ACHN (cell line): ENCODE measurements around the gene HMCN1.

Source experiments
- DNase-seq: peaks from one replicate; pipeline ENCODE4 v3.0.0-alpha.2; 2015
- in situ Hi-C: cut with HindIII; loops from 2 replicates; pipeline ENCODE4 v1.10.0; 2017; ENCODE audit warnings: low sequenced_read_pairs, low pct_ligation_motif_present, low pct_unique_long_range_greater_than_20kb

Gene HMCN1

DNA sequence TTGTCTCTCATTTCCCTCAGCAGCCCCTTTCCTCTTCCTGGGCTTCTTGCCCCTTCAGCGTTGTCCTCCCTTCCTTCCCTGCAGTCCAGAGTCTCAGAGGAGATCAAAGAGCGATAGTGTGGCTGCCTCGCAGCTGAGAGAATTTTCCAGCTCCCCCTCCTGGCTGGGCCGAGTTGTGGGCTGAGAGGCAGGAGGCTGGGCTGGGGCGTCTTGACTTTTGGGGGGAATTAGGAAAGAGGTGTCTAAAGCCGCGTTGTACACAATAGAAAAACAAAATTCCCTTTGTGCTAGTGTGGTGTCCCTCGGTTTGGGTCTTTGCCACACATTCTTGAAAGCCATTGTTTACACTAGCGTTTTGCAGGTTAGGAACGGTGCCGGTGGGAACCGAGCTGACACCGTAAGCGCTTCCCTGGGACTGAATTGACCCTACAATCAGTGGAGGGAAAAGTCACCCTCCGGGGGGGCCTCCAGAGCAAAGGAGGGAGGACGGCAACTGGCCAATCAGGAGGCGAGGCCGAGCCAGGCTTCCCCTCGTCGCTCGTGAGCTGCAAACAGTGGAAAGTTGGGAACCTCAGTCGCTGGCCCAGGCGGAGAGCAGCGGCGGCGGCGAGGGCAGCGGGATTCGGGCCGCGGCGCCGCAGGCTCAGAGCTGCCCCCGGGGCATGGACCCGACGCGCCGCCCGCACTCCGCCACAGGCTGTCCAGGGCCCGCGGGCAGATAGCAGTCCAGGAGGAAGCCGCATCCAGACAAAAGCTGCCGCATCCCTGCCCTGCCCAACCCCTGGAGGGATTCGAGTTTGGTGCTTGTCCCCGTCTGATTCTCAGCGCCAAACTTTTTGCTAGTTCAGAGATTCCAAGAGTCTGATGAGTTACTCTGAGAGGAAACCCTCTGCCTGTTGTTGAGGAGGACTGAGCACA lies at the start of gene HMCN1:
Gene HMCN1 (plus strand): TSS at position 574 of the 918 bp plus-strand sequence. CDS start 389 bp downstream, outside the sequence.
- in situ Hi-C loops: no loop called here
- DNase-seq: peak; percentile 49

DNA sequence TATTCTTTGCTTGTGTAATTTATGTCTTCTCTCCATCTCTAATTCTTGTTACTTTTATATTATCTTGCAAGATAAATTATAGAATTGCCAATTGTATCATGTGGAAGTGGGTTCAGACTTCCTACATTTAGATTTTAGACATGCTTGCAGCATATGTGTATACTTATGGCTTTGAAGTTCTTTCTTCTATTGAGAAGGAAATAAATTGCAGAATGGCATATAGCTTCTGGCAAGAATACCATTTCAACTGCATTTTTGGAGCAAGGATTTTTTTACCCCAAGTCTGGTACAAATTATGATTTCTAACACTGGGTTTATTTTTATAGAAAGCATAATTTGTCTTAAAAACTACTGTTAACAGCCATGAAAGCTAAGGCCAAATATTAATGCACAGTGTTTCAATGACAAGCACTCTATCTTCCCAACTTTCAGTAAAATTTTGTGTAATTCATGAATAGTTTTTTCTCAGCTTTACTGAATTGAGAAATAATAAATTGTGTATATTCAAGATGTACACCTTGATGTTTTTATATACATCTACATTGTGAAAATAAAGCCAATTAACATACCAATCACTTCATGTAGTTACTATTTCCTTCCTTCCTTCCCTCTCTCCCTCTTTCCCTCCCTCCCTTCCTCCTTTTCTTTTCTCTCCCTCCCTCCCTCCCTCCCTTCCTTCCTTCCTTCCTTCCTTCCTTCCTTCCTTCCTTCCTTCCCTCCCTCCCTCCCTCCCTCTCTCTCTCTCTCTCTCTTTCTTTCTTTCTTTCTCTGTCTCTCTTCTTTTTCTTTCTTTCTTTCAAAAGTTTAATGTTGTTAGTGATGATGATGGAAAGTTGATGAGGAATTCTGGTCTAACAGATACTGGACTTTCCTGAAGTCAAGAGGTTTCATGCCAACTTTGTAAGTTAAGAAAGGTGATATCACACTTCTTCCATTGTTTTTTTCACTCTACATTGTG lies 47.1 kb upstream of the HMCN1 start:
- DNase-seq: no peak
- in situ Hi-C loops: no loop called here

DNA sequence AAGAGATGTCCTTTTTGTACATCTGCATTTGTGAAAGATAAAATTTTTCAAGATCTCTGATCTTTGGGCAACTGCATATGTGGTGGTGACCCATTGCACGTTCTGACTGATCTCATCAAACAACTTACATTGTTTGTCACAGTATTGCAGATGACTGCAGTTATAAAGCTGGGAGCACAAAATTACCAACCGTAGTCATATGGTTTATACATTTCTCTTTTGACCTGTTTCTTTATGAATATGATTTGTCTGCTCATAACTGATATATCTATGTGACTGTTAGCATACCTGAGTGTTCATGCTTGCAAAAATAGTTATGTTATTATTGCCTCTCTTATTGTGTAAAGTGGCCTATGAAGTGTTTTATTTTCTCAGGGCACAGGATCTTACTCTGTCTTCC lies 43.7 kb upstream of the HMCN1 start:
- no peak for DNase-seq
- in situ Hi-C loops: no loop called here

DNA sequence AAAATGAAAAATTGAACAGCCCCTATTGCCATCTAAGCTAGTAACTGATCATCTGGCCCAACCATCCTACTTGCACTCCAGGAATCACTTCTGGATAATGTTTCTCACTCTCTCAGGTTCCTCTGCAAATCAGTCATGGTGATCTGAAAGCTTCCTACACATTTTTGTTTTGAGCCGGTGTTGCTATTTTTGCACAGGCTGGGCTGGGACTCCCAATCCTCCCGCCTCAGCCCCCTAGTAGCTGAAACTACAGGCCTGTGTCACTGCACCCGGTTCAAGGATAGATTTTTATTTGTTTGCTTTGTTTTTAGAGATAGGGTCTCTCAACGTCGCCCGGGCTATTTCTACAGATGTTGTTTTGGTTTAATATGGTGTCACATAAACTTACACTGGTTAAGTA lies 40.5 kb upstream of the HMCN1 start:
- in situ Hi-C loops: no loop called here
- no peak for DNase-seq

DNA sequence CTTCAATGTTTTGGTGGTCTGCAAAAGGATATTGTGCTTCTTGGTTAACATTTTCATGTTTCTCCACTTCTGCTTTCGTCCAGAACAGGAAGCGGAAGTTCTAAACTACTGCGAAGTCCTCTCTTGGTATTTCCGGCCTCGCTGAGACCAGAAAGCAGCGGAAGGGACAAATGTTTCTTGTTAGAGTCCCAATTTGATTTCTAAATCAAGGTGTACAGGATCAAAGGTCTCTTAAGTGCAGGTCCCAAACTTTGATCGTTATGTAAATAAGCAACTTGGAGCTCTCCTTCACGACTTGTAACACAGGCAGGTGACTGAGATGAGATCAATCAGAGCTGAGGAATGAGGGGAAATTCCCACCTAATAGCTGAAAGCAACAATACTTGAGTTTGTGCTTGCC lies 40.1 kb upstream of the HMCN1 start:
- in situ Hi-C loops: no loop called here

DNA sequence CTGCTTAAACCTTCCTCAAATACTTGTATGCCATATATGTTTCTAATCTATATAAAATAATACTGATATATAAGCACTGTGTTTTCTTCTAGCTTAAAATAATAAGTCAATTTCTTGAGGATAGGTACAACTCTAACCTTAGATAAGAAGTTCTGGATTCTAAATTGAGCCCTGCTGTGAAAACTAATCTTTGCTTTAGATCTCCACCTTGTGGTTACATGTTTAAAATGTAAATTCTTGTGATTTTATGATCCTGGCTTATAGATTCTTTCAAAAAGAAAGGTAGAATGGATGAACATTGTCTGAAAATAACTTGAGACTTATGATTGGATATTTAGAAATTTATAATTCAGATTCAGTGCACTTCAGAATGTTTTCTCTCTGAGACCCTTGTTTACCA lies 38.9 kb upstream of the HMCN1 start:
- peak; percentile 7 for DNase-seq
- in situ Hi-C loops: no loop called here

More for the DNA sequence above, 40.1 kb upstream of the HMCN1 start:
- DNase-seq: no peak

DNA sequence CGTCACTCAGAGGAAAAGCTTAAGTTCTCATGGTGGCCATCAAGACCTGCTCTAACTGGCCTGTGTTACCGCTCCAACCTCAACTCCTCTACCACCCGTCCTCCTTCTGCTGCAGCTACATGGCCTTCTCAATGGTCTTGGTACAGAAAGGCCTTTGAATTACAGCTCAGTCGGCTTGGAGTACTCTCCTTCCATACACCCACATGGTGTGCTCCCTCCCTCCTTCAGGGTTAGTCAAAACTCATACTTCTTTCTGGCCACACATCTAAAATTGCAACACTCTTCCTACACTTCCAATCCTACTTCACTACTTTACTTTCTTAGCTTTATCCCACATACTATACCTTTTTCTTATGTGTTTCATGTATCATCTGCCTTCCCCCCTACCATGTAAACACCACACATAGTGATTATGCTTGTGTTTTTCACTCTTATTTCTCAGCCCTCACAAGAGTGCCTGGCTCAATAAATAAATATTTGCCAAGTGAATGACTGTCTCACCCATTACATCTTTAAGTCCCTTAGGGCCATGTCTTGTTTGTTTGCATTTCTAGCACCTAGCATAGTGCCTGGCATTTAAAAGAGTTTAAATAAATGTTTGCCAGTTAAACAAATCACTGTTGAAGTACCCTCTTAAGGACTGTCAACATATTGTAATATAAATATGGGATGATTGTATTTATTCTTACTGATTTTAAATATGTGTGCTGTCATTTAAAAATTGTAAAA lies 37.6 kb upstream of the HMCN1 start:
- DNase-seq: no peak
- in situ Hi-C loops: no loop called here

DNA sequence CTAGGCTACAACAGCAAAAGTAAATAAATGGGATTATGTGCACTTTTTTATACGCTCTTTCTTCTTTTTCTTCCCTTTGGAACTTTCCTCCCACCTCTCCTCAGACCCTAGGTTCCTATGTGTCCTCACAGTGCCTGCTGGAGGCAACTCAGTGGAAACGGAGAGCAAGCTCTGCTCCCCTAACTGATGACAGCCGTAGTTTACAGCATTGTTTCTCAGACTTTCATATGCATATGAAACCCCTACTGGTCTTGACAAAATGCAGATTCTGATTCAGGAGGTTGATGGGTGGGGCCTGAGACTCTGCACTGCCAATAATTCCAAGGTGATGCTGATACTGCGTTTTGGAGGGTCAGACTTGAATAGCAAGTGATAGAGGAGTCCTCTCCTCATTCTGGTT lies 34.3 kb upstream of the HMCN1 start:
- no peak for DNase-seq
- in situ Hi-C loops: no loop called here

DNA sequence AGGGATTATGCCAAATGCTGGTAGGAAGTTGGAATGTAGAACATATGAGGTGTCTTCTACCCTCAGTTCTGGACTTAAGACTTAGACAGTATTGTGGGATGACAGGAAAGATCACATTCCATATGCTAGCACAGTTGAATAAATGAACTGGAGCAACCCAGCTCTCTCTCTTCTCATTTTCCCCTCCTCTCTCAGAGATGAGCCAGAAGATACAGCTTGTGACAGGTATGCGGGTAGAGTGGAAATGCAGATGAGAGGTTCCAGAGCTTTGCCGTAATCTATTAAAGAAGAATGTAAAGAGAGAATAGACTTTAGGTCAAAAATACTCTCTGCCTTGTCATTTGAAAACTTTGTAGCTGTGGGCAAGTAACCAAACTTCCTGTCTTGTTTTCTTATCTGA lies 32.5 kb upstream of the HMCN1 start:
- DNase-seq: no peak
- in situ Hi-C loops: no loop called here

DNA sequence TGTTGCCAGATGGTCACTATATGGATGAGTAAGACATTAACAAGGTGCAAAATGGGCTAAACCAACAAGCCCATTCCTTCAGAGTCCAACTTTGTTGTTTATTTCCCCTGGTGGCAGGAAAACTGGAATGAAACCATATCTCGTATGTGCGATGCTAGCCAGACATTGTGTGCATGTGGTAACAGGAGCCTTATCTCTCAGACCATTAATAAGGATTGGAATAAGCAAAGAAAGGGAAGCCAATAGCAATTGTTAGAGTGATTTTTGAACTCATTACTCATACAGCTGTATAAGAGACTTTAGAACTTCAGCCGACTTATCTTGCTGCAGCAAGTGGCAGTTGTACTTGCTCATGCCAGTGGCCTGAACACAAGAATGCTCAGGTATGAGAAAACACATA lies 30.0 kb upstream of the HMCN1 start:
- no peak for DNase-seq
- in situ Hi-C loops: no loop called here

DNA sequence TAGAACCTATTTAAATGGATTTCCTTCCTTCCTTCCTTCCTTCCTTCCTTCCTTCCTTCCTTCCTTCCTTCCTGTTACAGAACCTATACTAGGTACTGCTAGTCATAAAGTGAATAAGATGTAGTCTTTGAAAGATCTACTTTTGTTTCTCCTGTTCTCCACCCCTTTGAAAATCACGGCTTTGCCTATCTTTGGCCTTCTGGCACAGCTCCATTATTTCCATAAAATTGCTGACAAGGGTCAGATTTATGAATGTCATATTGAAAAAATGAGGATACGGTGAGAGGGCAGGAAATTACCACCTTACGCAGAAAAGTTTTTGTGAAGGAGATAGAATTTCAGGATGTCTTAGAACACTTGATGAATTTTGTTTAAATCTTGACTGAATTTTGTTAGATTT lies 18.1 kb upstream of the HMCN1 start:
- DNase-seq: no peak
- in situ Hi-C loops: no loop called here

DNA sequence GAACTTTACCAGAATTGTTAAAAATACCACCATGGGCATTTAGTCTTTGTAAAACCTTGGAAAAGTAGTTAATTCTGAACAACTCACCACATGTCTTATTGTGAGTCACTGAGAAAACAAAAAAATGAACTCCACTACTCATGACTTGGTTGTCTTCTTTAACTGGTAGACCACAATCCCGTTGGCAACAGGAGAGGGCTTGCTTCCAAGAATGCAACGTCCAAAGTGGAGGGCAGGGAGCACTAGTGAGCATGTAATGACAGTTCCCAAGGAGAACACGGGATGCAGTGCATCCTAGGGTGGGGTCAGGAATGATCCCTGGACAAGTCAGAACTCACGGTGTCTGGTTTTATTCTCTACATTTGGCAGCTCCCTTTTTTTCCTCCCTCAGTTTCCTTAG lies 15.2 kb upstream of the HMCN1 start:
- peak; percentile 69 for DNase-seq
- in situ Hi-C loops: no loop called here

DNA sequence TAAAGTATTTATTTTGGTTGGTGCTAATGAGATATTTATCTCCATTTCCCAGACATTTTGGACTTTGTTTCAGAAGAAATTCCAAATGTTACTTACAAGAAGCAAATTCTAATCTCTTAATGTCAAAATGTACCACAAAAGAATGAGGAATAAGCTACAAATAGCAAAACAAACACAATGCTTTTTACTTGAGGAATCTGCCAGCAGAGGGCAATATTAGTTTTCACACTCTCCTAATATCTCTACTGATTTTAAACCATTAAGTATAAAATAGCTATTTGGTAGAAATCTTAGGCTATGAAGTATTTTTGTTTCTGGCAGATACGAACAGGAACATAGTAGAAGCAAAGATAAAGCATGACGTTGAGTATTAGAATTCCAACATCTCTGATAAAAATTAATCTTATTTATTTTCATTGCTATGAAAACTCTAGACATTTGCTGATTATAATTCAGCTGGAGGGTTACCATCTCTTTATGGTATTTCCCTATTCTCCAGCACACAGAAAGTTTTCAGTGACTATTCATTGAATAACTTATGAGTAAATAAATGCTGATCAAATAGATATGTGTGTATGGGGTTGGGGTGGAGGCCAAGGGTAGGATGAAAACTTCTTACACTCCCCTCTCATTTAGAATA lies 13.4 kb upstream of the HMCN1 start:
- in situ Hi-C loops: no loop called here

DNA sequence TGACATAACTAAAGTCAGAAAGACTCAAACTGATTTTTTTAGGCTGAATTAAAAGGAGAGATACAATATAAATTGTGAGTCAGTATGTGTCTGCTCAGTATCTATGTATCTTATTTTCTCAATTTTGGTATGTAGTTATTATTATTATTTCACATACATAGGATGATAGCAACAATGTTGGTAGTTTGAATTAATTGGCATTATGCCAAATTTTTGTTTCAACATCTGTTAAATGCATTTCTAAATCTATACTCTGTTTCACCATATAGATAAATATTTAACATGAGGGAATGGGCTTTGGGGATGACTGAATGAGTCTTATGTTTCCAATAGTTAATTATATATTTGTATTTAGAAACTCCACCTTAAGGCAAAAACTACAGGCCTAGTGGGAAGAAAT lies 12.6 kb upstream of the HMCN1 start:
- in situ Hi-C loops: no loop called here
- no peak for DNase-seq

More for the DNA sequence above, 13.4 kb upstream of the HMCN1 start:
- DNase-seq: peak; percentile 53

DNA sequence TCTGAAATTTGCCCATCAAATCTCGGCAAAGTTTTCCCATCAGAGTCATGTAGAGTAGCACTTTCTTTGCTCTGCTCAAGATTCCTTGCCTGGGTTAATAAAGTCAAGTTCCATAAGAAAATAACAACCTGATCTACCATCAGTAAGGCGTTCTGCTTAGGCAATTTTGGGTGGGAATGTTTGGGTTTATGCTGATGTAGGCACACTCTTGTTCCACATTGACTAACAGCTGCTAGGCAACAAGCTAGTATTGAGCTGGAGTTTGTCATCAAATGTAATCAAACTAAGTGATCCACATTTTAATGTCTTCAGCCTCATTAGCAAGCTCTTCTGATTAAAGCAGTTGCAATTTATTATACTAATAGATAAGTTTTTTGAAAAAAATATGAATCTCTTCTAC lies 12.1 kb upstream of the HMCN1 start:
- DNase-seq: no peak
- in situ Hi-C loops: no loop called here

DNA sequence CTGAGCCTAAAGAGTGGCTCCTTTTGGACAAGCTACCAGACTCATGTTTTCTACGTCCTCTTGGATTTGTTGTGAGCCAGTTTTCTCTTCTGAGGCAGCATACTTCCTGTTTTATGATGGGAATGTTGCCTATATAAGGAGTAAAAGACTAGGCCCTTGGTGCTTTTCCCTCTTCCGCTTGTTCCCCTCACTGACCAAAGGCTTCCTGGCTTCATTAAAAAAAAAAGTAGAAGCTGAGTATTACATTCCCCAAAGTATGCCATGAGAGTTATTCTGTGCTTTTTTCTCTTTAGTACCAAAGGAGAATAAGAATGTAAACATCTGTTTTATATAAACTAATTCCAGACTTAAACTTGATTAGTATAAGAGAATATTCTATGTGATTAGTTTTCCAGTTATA lies 6.5 kb upstream of the HMCN1 start:
- in situ Hi-C loops: no loop called here

DNA sequence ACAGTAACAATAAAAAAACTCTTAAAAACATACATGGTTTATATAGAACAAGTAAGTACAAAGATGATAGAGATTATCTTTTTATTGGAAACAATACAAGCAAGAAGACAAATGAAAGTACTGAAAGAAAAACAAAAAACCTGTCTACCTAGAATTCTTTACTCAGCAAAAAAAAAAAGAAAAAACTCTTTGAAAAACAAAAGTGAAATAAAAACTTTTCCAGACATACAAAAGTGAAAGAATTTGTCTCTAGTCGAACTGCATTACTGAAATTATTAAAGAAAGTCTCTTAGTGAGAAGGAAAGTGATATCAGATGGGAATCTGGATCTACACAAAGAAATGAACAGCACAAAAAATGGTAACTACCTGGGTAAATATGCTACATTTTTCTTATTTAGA lies 2.7 kb upstream of the HMCN1 start:
- in situ Hi-C loops: no loop called here
- DNase-seq: no peak

More for the DNA sequence above, 6.5 kb upstream of the HMCN1 start:
- no peak for DNase-seq

DNA sequence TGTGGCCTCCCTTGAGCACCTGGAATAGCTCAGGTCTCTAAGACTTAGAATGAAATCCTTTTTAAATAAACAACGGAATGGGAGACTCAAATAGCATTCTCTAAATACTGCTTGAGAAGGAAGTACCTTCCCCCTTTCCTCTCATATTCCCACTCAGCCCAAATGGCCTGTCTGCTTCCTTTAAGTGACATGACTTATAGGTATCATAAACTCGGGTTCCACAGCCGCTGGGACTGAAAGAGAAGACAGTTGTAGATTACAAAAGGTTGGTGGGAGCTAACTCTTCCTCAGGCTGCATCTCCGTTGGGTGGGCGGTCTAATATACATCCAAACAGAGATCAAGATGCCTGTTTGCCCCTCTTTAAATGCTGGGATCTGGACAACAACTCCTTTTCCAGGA lies 1.2 kb upstream of the HMCN1 start:
- DNase-seq: no peak
- in situ Hi-C loops: no loop called here
